HG03439 (cell line): ENCODE data around the gene PRSS8.
"Not testable (repeated sequence)": the region's sequence is repeated elsewhere in the genome, so short reads cannot be mapped to it uniquely, and the experiment has no call there.

Experiments used
- ATAC-seq: cut with Tn5 transposase; IDR thresholded peaks from one replicate; pipeline ENCODE4 v1.9.1; 2021; ENCODE audit warnings: mild to moderate bottlenecking, moderate library complexity; ENCODE audit not compliant: unreplicated experiment

The PRSS8 gene

GRCh38 chr16:31145398-31145990, 10.0 kb upstream of the PRSS8 start:
- no peak for ATAC-seq

- ATAC-seq: not testable (repeated sequence)
Measured at GRCh38 chr16:31144418-31144817, 8.9 kb upstream of the PRSS8 start.

- no peak for ATAC-seq
Measured at GRCh38 chr16:31143694-31144148, 8.2 kb upstream of the PRSS8 start.

DNA sequence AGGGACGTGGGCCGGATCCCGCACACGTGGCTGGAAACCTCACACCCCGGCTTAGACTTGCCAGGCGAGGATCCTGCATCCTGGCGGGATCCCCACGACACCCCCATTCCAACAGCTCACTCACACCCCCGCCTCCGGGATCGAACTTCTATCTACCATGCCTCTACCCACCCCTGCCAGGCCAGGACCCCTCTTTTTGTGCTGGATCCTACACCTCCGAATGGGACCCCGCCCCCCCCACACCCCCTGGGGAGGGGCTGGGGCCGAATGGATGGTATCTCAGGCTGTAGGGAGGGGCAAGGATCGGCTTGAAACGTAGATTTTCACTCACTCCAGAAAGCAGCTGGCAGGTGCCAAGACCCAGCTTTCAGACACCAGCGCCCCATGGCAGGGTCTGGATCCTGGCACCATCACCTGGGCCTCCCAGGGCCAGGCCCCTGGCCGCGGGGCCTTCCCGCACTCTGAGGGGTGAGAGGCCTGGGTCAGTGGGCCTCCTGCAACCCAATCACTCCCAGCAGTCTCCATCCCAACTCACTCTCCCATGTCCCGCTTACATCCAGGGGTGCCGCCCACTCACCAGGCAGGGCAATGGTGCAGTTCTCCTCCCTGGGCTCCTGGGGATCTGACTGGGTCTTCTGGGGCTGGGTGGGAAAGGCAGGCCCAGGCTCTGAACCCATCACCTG, 7.6 kb upstream of the PRSS8 start:
- no peak for ATAC-seq

DNA sequence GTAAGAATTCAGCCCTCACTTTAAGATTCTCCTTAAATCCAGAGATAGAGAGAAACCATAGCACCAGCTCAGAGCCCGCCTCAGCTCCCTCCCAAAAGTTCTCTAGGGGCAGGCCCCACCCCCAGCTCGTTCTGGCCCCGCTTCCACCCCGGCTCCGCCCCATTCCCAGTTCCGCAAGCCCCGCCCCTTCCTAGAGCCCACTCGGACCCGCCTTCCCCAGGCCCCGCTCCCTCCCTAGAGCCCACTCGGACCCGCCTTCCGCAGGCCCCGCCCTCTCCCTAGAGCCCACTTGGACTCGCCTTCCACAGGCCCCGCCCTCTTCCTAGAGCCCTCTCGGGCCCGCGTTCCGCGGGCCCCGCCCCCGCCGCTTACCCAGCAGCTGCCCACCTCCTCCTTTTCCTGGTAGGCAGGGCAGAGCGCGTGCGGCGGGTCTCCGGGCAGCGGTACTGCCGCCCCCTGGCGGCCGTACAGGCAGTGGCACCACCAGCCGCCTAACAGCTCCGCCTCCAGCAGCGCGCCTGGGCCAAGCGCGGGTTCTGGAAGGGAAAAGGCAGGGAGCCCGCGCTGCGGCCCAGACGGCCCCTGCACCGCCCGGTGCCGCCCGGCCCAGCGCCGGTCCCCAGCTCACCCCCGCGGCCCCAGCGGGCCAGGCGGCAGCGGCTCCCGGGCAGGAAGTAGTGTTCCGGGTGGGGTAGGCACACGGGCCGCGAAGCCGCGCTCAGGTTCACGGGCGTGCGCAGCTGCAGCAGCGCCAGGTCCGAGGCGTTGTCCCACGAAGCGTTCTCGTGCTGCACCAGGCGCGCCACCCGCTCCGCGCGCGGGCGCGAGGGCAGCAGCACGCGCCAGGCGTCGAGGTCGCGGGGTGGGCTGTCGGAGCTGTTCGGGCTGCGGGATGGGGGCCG, 6.8 kb upstream of the PRSS8 start:
- peak; percentile 85 for ATAC-seq

DNA sequence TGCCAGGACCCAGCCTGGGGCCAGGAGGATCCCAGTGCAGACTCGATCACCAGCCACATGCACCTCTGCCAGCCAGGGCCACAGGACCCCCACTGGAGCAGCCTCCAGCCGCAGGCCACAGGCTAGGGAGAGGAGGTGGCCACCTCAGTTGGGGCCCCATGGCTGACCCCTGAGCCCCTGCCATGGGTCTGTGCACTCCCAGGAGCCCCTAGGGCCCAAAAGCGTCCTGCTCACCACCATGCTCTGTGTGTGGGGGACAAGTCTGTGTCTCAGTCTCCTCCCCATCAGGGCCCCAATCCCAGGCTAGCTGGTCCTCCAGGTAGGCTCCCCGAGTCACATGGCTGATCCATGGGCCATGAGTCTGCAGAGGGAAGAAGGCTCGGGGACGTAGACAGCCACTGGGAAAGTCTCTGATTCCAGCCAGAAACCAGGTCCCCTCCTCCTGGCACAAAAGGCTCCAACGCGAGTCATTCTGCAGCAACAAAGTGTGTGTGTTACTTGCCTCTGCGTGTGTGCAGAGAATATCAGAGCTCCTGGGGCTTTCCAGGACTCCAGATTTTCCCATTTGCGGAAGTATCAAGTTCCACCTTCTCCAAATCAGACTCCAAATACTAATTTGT, 6.1 kb upstream of the PRSS8 start:
- ATAC-seq: no peak

GRCh38 chr16:31141071-31141469, 5.5 kb upstream of the PRSS8 start:
- not testable (repeated sequence) for ATAC-seq

GRCh38 chr16:31138621-31139578, 3.4 kb upstream of the PRSS8 start:
- no peak for ATAC-seq

DNA sequence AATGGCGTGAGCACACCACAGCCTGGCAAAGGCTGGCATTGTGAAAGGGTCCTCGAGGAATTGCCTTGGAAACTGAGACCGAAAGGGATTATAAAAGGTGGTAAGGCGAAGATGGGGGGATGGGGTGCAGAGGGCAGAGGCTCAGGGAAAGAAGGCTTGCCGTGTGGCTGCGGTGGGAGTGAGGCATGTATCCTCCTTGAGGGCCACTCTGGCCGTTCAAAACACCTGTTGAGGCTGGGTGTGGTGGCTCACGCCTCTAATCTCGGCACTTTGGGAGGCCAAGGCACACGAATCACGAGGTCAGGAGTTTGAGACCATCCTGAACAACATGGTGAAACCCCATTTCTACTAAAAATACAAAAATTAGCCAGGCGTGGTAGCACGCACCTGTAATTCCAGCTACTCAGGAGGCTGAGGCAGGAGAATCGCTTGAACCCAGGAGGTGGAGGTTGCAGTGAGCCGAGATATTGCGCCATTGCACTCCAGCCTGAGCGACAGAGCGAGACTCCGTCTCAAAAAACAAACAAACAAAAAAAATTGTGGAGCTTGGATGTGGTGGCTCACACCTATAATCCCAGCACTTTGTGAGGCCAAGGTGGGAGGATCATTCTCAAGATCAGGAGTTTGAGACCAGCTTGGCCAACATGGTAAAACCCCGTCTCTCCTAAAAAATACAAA, 1.4 kb upstream of the PRSS8 start:
- not testable (repeated sequence) for ATAC-seq

DNA sequence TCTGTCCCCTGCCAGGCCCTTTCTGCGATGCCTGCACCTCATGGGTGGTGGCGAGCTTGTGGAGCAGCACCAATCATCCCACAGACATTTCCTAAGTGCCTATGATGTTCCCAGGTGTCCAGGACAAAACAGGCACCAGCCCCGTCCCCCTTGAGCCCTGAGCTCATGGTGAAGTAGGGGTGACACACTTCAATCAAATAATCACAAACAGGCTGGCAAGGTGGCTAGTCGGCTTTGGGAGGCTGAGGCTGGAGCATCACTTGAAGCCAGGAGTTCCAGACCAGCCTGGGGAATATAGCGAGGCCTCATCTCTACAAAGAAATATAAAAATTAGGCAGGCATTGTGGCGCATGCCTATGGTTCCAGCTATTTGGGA, 748 bp upstream of the PRSS8 start:
- ATAC-seq: no peak

GRCh38 chr16:31134625-31135534, 647 bp downstream of the PRSS8 start:
- ATAC-seq: no peak

DNA sequence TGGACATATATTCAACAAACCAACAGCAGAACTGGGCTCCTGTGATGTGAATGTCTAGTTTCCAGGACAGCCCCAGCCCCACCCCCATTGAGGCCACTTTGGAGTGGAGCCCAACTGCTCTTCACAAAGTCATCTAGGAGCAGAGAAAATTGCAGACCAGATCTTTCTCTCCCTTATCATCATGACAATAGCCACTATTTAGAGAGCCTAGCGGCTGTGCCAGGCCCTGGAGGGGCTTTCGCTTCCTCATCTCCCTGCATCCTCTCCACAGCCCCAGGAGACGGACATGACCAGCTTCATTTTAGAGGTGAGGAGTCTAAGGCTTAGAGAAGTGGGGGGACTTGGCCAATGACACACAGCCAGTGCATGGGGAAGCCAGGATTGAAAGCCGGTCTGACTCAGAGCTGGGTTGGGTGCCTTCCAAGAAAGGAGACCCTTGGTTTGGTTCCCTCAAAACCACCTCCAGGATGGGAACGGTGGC, 1.4 kb downstream of the PRSS8 start:
- ATAC-seq: no peak

- no peak for ATAC-seq
Measured at GRCh38 chr16:31133046-31133501, 2.5 kb downstream of the PRSS8 start.

GRCh38 chr16:31132303-31132979, 3.1 kb downstream of the PRSS8 start:
- ATAC-seq: no peak

DNA sequence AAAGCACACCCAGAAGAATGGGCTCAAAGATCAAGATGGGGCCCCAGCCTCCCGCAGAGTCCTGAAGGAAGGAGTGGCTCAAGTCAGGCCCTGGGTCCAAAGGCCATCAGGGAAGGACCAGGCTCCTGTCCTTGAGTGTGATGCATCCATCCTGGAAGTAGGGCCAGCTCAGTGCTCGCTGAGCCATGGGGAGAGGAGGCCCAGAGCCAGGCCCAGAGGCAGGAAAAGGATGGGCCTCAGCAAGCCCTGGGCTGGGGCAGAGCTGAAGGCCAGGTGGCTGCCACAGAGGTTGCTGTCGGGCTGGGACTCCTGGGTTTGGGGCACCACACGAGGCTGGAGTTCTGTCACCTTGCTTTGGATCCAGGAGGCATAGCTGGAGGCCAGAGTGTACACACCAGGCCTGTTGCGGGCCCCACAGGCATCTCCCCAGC, 3.7 kb downstream of the PRSS8 start:
- ATAC-seq: no peak

GRCh38 chr16:31131416-31131815, 4.1 kb downstream of the PRSS8 start:
- no peak for ATAC-seq

DNA sequence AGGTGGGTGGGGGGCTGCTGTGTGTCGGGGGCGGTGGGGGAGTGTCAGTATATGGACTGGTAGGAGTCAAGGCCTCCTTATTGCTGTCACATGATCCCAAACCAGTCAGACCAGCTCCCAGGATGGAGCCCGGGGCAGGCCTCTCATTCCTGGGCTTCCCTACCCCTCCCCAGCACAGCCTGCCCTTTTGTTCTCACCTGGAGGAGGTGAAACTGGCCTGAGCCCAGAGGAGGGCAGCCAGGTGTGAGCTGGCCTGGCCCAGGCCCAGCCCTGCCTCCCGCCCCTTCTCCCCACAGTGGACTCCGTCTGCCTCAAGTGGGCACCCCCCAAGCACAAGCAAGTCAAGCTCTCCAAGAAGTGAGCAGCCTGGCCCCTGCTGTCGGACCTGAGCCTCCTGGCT, 4.6 kb downstream of the PRSS8 start:
- ATAC-seq: no peak
